Astrocyte (in vitro differentiated cells and primary cell): ENCODE data around the gene PUS7. TPM values are rescaled to one million over a fixed set of nuclear protein-coding genes. Genes with fewer than 3 reads are reported as not detected.

Experiments
- DNase-seq: peaks from one replicate; pipeline ENCODE4 v3.0.0-alpha.2; 2010; ENCODE audit warnings: low read depth
- FAIRE-seq: peaks from 2 replicates; lab custom pipeline; 2011; peaks lifted over from hg19 to GRCh38; lab: Jason Lieb, UNC
- H2AFZ ChIP-seq: 2 replicates; pipeline ENCODE4 v1.6.0; 2012; ENCODE audit warnings: low read depth, low read length, inconsistent platforms
- H3K27ac ChIP-seq: 2 replicates; pipeline ENCODE4 v1.5.1; 2011; ENCODE audit warnings: low read depth, low read length, inconsistent platforms
- H3K27me3 ChIP-seq: 2 replicates; pipeline ENCODE4 v1.6.0; 2011; ENCODE audit warnings: low read length, inconsistent platforms; ENCODE audit not compliant: insufficient read depth
- H3K36me3 ChIP-seq: 2 replicates; pipeline ENCODE4 v1.5.1; 2011; ENCODE audit warnings: low read length, inconsistent platforms; ENCODE audit not compliant: insufficient read depth
- H3K4me1 ChIP-seq: 2 replicates; pipeline ENCODE4 v1.5.1; 2011; ENCODE audit warnings: low read length, inconsistent platforms; ENCODE audit not compliant: insufficient read depth
- H3K4me2 ChIP-seq: 2 replicates; pipeline ENCODE4 v1.6.0; 2012; ENCODE audit warnings: low read length, inconsistent platforms
- H3K4me3 ChIP-seq: 2 replicates; pipeline ENCODE4 v1.5.1; 2011; ENCODE audit warnings: low read depth, mild to moderate bottlenecking, low read length, inconsistent platforms; ENCODE audit not compliant: insufficient read depth
- H3K79me2 ChIP-seq: 2 replicates; pipeline ENCODE4 v1.6.0; 2012; ENCODE audit warnings: mild to moderate bottlenecking, low read length, inconsistent platforms; ENCODE audit not compliant: insufficient read depth
- H3K9ac ChIP-seq: 2 replicates; pipeline ENCODE4 v1.6.0; 2012; ENCODE audit warnings: mild to moderate bottlenecking, low read length, inconsistent platforms
- H3K9me3 ChIP-seq: 2 replicates; pipeline ENCODE4 v1.5.1; 2012; ENCODE audit warnings: low read depth, mild to moderate bottlenecking, low read length, inconsistent platforms; ENCODE audit not compliant: insufficient read depth
- H4K20me1 ChIP-seq: 2 replicates; pipeline ENCODE4 v1.6.0; 2012; ENCODE audit warnings: low read length, inconsistent platforms; ENCODE audit not compliant: insufficient read depth
- H3K27ac Mint-ChIP-seq: one replicate; pipeline ENCODE4 v1.8.0; 2021; ENCODE audit warnings: mild to moderate bottlenecking, mixed read lengths; ENCODE audit not compliant: unreplicated experiment
- H3K27me3 Mint-ChIP-seq: one replicate; pipeline ENCODE4 v1.8.0; 2021; ENCODE audit warnings: low read depth, mixed read lengths; ENCODE audit not compliant: unreplicated experiment
- H3K36me3 Mint-ChIP-seq: one replicate; pipeline ENCODE4 v1.8.0; 2021; ENCODE audit warnings: low read depth, mixed read lengths; ENCODE audit not compliant: unreplicated experiment
- H3K4me1 Mint-ChIP-seq: one replicate; pipeline ENCODE4 v1.8.0; 2021; ENCODE audit warnings: low read depth, mixed read lengths; ENCODE audit not compliant: unreplicated experiment
- H3K4me3 Mint-ChIP-seq: one replicate; pipeline ENCODE4 v1.8.0; 2021; ENCODE audit warnings: mild to moderate bottlenecking, moderate library complexity, mixed read lengths; ENCODE audit not compliant: unreplicated experiment
- H3K9me3 Mint-ChIP-seq: one replicate; pipeline ENCODE4 v1.8.0; 2021; ENCODE audit warnings: mild to moderate bottlenecking, mixed read lengths; ENCODE audit not compliant: unreplicated experiment
- CTCF ChIP-seq: IDR thresholded peaks from 2 replicates; pipeline ENCODE4 v1.5.1; 2011; ENCODE audit warnings: low read depth, mild to moderate bottlenecking, inconsistent platforms, low read length, moderate library complexity; ENCODE audit not compliant: insufficient read depth
- EZH2 ChIP-seq: IDR thresholded peaks from 2 replicates; pipeline ENCODE4 v1.6.1; 2012; ENCODE audit warnings: mild to moderate bottlenecking, low read length, inconsistent platforms; ENCODE audit not compliant: insufficient read depth
- total RNA-seq: library from RNA; stranded (reverse); gene quantifications from 2 replicates; pipeline ENCODE4 v1.2.1, GENCODE V29; 2021

PUS7 gene
- total RNA-seq, 1 donor from 2014 or later = 29.5 TPM

DNA sequence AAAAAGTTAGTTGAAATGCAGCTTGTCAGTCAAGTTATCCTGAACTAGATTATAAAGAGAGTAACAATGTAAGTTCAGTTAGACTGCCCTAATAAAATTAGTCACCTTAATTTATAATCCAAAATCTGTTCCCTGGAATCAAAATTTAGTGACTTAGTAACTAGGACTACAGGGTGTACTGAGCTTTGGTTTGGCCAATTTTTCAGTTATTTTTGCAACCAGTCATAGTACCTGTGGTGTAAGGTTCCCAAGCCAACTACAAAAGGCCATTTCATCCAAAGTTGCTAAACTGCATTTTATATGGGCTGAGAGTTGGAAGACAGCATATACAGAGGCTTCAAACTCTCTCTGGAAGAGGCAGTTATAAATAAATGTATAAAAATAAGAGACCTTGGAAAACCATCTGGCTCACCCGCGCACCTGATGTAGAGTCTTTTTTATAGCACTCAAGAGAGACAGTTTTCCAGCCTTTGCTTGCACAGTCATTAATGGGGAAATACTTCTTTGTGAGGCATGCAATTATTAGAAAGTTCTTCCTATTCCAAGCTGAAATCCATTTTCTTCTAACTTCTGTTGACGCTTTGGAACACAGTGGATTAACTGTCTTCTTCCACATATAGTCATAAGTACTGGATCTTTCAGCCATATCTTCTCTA lies 59.2 kb downstream of the PUS7 start:
- no peak for DNase-seq
- Mint-ChIP-seq H3K27me3 (no peaks in the 10 kb centered on the region), H3K4me1 (no peaks in the 10 kb centered on the region), H3K9me3 (no peaks in the 10 kb centered on the region), H3K36me3 (peaks cover 1% of the 10 kb centered on the region), H3K27ac (no peak overlapping the region), H3K4me3 (no peak overlapping the region)
- Histone ChIP-seq H3K4me2 (no peak overlapping the region), H3K9ac (no peak overlapping the region), H2AFZ (no peak overlapping the region), H3K27me3 (no peaks in the 10 kb centered on the region), H3K9me3 (no peaks in the 10 kb centered on the region), H3K4me3 (no peak overlapping the region), H3K79me2 (no peaks in the 10 kb centered on the region), H3K36me3 (peaks cover 14% of the 10 kb centered on the region), H4K20me1 (no peaks in the 10 kb centered on the region), H3K27ac (no peak overlapping the region), H3K4me1 (no peaks in the 10 kb centered on the region)
- FAIRE-seq = no peak
- TF ChIP-seq CTCF = no peak
- TF ChIP-seq EZH2 = no peak

- Histone ChIP-seq H3K4me1 (no peaks in the 10 kb centered on the region), H3K27ac (no peak overlapping the region), H3K27me3 (no peaks in the 10 kb centered on the region), H2AFZ (no peak overlapping the region), H4K20me1 (no peaks in the 10 kb centered on the region), H3K9me3 (no peaks in the 10 kb centered on the region), H3K36me3 (peaks cover 27% of the 10 kb centered on the region), H3K79me2 (no peaks in the 10 kb centered on the region), H3K4me3 (no peak overlapping the region), H3K4me2 (no peak overlapping the region), H3K9ac (no peak overlapping the region)
- TF ChIP-seq CTCF = no peak
- no peak for TF ChIP-seq EZH2
- H3K36me3 Mint-ChIP-seq = peaks cover 4% of the 10 kb centered on the region
- H3K4me3 Mint-ChIP-seq = no peak overlapping the region
- no peak for DNase-seq
- no peak overlapping the region for H3K27ac Mint-ChIP-seq
- FAIRE-seq = no peak
- H3K4me1 Mint-ChIP-seq = no peaks in the 10 kb centered on the region
- no peaks in the 10 kb centered on the region for H3K9me3 Mint-ChIP-seq
- H3K27me3 Mint-ChIP-seq = no peaks in the 10 kb centered on the region
Measured at GRCh38 chr7:105461518-105461917, 60.6 kb downstream of the PUS7 start.

DNA sequence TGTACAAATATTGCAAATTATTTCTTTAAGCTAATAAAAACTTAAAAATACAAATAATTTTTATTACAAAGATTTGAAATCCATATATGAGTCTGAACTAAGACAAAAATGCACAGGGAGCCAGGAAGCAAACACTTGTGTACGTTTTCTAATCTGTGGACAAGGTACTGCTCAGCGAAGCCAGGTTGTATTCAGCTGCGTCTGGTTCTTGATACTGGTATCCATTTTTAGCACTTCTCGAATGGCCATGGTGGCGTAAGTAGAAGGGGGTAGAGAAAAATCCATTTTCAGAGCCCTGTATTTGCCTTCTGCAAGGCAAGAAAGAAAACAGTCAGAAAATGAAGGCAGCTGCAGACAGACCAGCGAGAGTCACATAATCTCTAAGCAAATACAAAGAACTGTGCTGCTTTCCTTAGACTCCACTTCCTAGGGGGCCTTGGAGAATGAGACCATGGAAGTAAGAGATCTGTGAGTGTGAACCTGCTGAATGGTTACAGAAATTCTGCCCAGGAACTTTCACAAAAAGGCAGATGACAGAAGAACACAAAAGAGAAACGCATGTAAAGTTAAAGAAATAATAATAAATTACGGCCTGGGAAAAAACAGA lies 64.3 kb downstream of the PUS7 start:
- H3K36me3 ChIP-seq = peaks cover 22% of the 10 kb centered on the region

More for the DNA sequence above, 64.3 kb downstream of the PUS7 start:
- H3K27me3 ChIP-seq = no peaks in the 10 kb centered on the region
- Mint-ChIP-seq H3K4me1 (peaks cover 15% of the 10 kb centered on the region), H3K9me3 (no peaks in the 10 kb centered on the region), H3K27ac (no peak overlapping the region), H3K27me3 (no peaks in the 10 kb centered on the region), H3K36me3 (peaks cover 4% of the 10 kb centered on the region), H3K4me3 (no peak overlapping the region)
- no peak overlapping the region for H2AFZ ChIP-seq
- no peaks in the 10 kb centered on the region for H3K79me2 ChIP-seq
- H3K4me2 ChIP-seq = no peak overlapping the region
- TF ChIP-seq CTCF (no peak), EZH2 (no peak)
- no peak overlapping the region for H3K9ac ChIP-seq
- no peaks in the 10 kb centered on the region for H3K9me3 ChIP-seq
- no peaks in the 10 kb centered on the region for H4K20me1 ChIP-seq
- DNase-seq (no peak), FAIRE-seq (no peak)
- H3K4me1 ChIP-seq = peaks cover 6% of the 10 kb centered on the region
- H3K27ac ChIP-seq = no peak overlapping the region
- H3K4me3 ChIP-seq = no peak overlapping the region
